ENCODE measurements around the gene TBKBP1. TPM values are rescaled to one million over a fixed set of nuclear protein-coding genes. Genes with fewer than 3 reads are reported as not detected.
"Not testable (repeated sequence)": the region's sequence is repeated elsewhere in the genome, so short reads cannot be mapped to it uniquely, and the experiment has no call there.

Gene TBKBP1
- total and polyA plus RNA-seq, 2 donors (not counting 3 experiments of a cell fraction or from before 2014, with no cell fraction given), result 7.0 to 11.7 TPM

- no peaks in the 10 kb centered on the region for H3K36me3 ChIP-seq (ENCODE audit: control insufficient read depth in 2 of 2, extremely low read depth in 1 of 2, insufficient read depth in 2 of 2, low read length in 2 of 2)
- no peak overlapping the region for H2AFZ ChIP-seq (ENCODE audit: low read depth, low read length)
- H3K9me1 ChIP-seq (replicated peaks; ENCODE audit: control insufficient read depth, extremely low read depth, insufficient read depth, low read length), result no peaks in the 10 kb centered on the region
- ChIA-PET POLR2A (no interaction called here), CTCF (interaction anchor here (0.6 kb wide), 1 partner anchor 13 kb away, joined by 3 read pairs; no protein-coding TSS in a partner anchor)
- H3K9me3 ChIP-seq (replicated peaks; ENCODE audit: control insufficient read depth, insufficient read depth, low read length), result no peaks in the 10 kb centered on the region
- H3K79me2 ChIP-seq (ENCODE audit: control insufficient read depth, insufficient read depth, low read length), result no peaks in the 10 kb centered on the region
- BruUV-seq (replicated peaks), result no TSS peak
- no peaks in the 10 kb centered on the region for H3K4me1 ChIP-seq (ENCODE audit: control insufficient read depth, extremely low read depth, insufficient read depth, low read length)
- H4K20me1 ChIP-seq (replicated peaks; ENCODE audit: control insufficient read depth, extremely low read depth, insufficient read depth, low read length), result no peaks in the 10 kb centered on the region
- no peak for FAIRE-seq
- no peak overlapping the region for H3K27ac ChIP-seq (ENCODE audit: insufficient read depth, low read depth, low read length)
- no peak for DNase-seq (ENCODE audit: low read depth, low spot score)
- H3K9ac ChIP-seq (replicated peaks; ENCODE audit: extremely low read depth, insufficient read depth, low read length), result no peak overlapping the region
- dilution Hi-C loops (cut with MboI; ENCODE audit: extremely low pct_ligation_motif_present, low sequenced_read_pairs) (no loop called here), intact Hi-C loops (cut with micrococcal nuclease) (no loop called here)
- H3K4me3 ChIP-seq (replicated peaks in 1 of 3; ENCODE audit: insufficient read depth in 1 of 3, low read depth in 1 of 3, low read length in 3 of 3), result no peak overlapping the region
- TF ChIP-seq FOS (IDR thresholded peaks at IDR 0.05; ENCODE audit: borderline replicate concordance, insufficient read depth, low read length) (no peak), MYC (IDR thresholded peaks at IDR 0.05; ENCODE audit: low read depth, low read length) (no peak), GATA2 (IDR thresholded peaks at IDR 0.05; ENCODE audit: insufficient read depth, insufficient read length, low read depth, low read length) (no peak), CTCF (IDR thresholded peaks at IDR 0.05; ENCODE audit: extremely low read depth in 1 of 2, insufficient read depth in 1 of 2, low read depth in 1 of 2, low read length in 2 of 2) (no peak), JUN (IDR thresholded peaks at IDR 0.05; ENCODE audit: borderline replicate concordance, insufficient read depth, insufficient read length, low read depth) (no peak), EZH2 (IDR thresholded peaks at IDR 0.05; ENCODE audit: borderline replicate concordance, low read depth, low read length, severe bottlenecking) (no peak), MAX (IDR thresholded peaks at IDR 0.05; ENCODE audit: insufficient read depth, insufficient read length) (no peak), POLR2AphosphoS5 (IDR thresholded peaks at IDR 0.05; ENCODE audit: insufficient read depth, low read depth, low read length) (no peak), POLR2A (IDR thresholded peaks at IDR 0.05; ENCODE audit: low read depth, low read length) (no peak)
- peaks cover 9 to 12% of the 10 kb centered on the region in 2 experiments for H3K27me3 ChIP-seq (ENCODE audit: control insufficient read depth in 2 of 2, insufficient read depth in 2 of 2, low read length in 2 of 2)
- no peak overlapping the region for H3K4me2 ChIP-seq (ENCODE audit: insufficient read depth, low read length)
Measured at GRCh38 chr17:47739150-47739549, 45.2 kb downstream of the TBKBP1 start.

- not testable (repeated sequence) for H3K4me2 ChIP-seq (ENCODE audit: insufficient read depth, low read length); BruUV-seq (replicated peaks); FAIRE-seq
Measured at GRCh38 chr17:47739945-47740344, 46.0 kb downstream of the TBKBP1 start.

More at GRCh38 chr17:47739945-47740344, 46.0 kb downstream of the TBKBP1 start:
- H3K79me2 ChIP-seq (ENCODE audit: control insufficient read depth, insufficient read depth, low read length); DNase-seq (ENCODE audit: low read depth, low spot score); intact Hi-C loops (cut with micrococcal nuclease); H3K36me3 ChIP-seq (ENCODE audit: control insufficient read depth in 2 of 2, extremely low read depth in 1 of 2, insufficient read depth in 2 of 2, low read length in 2 of 2); CTCF ChIA-PET; H3K9ac ChIP-seq (replicated peaks; ENCODE audit: extremely low read depth, insufficient read depth, low read length); POLR2A ChIA-PET; H3K27me3 ChIP-seq (ENCODE audit: control insufficient read depth in 2 of 2, insufficient read depth in 2 of 2, low read length in 2 of 2); dilution Hi-C loops (cut with MboI; ENCODE audit: extremely low pct_ligation_motif_present, low sequenced_read_pairs); H3K4me1 ChIP-seq (ENCODE audit: control insufficient read depth, extremely low read depth, insufficient read depth, low read length); H3K9me1 ChIP-seq (replicated peaks; ENCODE audit: control insufficient read depth, extremely low read depth, insufficient read depth, low read length); H3K27ac ChIP-seq (ENCODE audit: insufficient read depth, low read depth, low read length); H2AFZ ChIP-seq (ENCODE audit: low read depth, low read length); H3K9me3 ChIP-seq (replicated peaks; ENCODE audit: control insufficient read depth, insufficient read depth, low read length); H4K20me1 ChIP-seq (replicated peaks; ENCODE audit: control insufficient read depth, extremely low read depth, insufficient read depth, low read length); H3K4me3 ChIP-seq (replicated peaks in 1 of 3; ENCODE audit: insufficient read depth in 1 of 3, low read depth in 1 of 3, low read length in 3 of 3): not testable (repeated sequence)
